Trophoblast cell (in vitro differentiated cells and primary cell): ENCODE measurements around the gene CDC37L1.

ENCODE experiments used
- DNase-seq, 2 donors: peaks; one replicate each; pipeline ENCODE4 v3.0.0-alpha.2; 2016
- H2AFZ ChIP-seq: 2 replicates; pipeline ENCODE4 v1.6.1; 2013; ENCODE audit warnings: low read length, moderate library complexity, mild to moderate bottlenecking; ENCODE audit not compliant: insufficient read depth, poor library complexity
- H2AK5ac ChIP-seq: 2 replicates; pipeline ENCODE4 v1.6.1; 2013; ENCODE audit warnings: mild to moderate bottlenecking, low read length
- H2BK120ac ChIP-seq: 2 replicates; pipeline ENCODE4 v1.6.1; 2013; ENCODE audit warnings: low read length, mild to moderate bottlenecking, moderate library complexity; ENCODE audit not compliant: insufficient read depth, poor library complexity
- H2BK12ac ChIP-seq: 2 replicates; pipeline ENCODE4 v1.6.1; 2013; ENCODE audit warnings: mild to moderate bottlenecking, low read length, moderate library complexity
- H2BK5ac ChIP-seq: 2 replicates; pipeline ENCODE4 v1.6.1; 2013; ENCODE audit warnings: low read length, low read depth, moderate library complexity, mild to moderate bottlenecking; ENCODE audit not compliant: poor library complexity
- H3K14ac ChIP-seq: 2 replicates; pipeline ENCODE4 v1.6.1; 2013; ENCODE audit warnings: mild to moderate bottlenecking, low read length
- H3K18ac ChIP-seq: 2 replicates; pipeline ENCODE4 v1.6.1; 2013; ENCODE audit warnings: mild to moderate bottlenecking, low read length
- H3K23ac ChIP-seq: 2 replicates; pipeline ENCODE4 v1.6.1; 2013; ENCODE audit warnings: low read length
- H3K27ac ChIP-seq: 2 replicates; pipeline ENCODE4 v1.5.1; 2013; ENCODE audit warnings: low read depth, mild to moderate bottlenecking, inconsistent platforms, low read length, moderate library complexity
- H3K27me3 ChIP-seq: 2 replicates; pipeline ENCODE4 v1.6.1; 2013; ENCODE audit warnings: inconsistent platforms, mild to moderate bottlenecking, low read length, moderate library complexity; ENCODE audit not compliant: insufficient read depth
- H3K36me3 ChIP-seq, 2 experiments: 1 replicate in 1 of 2; 2 replicates in 1 of 2; pipeline ENCODE4 v1.6.1; 2013; ENCODE audit warnings: low read length in 2 of 2, mild to moderate bottlenecking in 2 of 2, moderate library complexity in 1 of 2; ENCODE audit not compliant: insufficient read depth in 2 of 2, control insufficient read depth in 1 of 2
- H3K4ac ChIP-seq: 2 replicates; pipeline ENCODE4 v1.6.1; 2013; ENCODE audit warnings: low read depth, mild to moderate bottlenecking, low read length, moderate library complexity
- H3K4me1 ChIP-seq, 2 experiments: 1 replicate in 1 of 2; 2 replicates in 1 of 2; pipeline ENCODE4 v1.6.1; 2013; ENCODE audit warnings: low read length in 2 of 2, mild to moderate bottlenecking in 2 of 2, moderate library complexity in 1 of 2; ENCODE audit not compliant: insufficient read depth in 2 of 2, control insufficient read depth in 1 of 2
- H3K4me2 ChIP-seq: 2 replicates; pipeline ENCODE4 v1.6.1; 2013; ENCODE audit warnings: inconsistent platforms, mild to moderate bottlenecking, low read length, moderate library complexity
- H3K4me3 ChIP-seq: 2 replicates; pipeline ENCODE4 v1.5.1; 2013; ENCODE audit warnings: mild to moderate bottlenecking, low read depth, low read length, inconsistent platforms
- H3K79me1 ChIP-seq: one replicate; pipeline ENCODE4 v1.6.1; 2013; ENCODE audit warnings: low read length
- H3K79me2 ChIP-seq: 2 replicates; pipeline ENCODE4 v1.6.1; 2013; ENCODE audit warnings: low read length, mild to moderate bottlenecking; ENCODE audit not compliant: control insufficient read depth, insufficient read depth, poor library complexity
- H3K9ac ChIP-seq: 2 replicates; pipeline ENCODE4 v1.6.1; 2013; ENCODE audit warnings: mild to moderate bottlenecking, low read length
- H3K9me3 ChIP-seq: 2 replicates; pipeline ENCODE4 v1.6.1; 2013; ENCODE audit warnings: low read depth, mild to moderate bottlenecking, control low read depth, inconsistent platforms, low read length; ENCODE audit not compliant: insufficient read depth
- H4K12ac ChIP-seq: 2 replicates; pipeline ENCODE4 v1.6.1; 2013; ENCODE audit warnings: low read depth, mild to moderate bottlenecking, low read length, moderate library complexity
- H4K8ac ChIP-seq: 2 replicates; pipeline ENCODE4 v1.6.1; 2013; ENCODE audit warnings: low read depth, mild to moderate bottlenecking, low read length, moderate library complexity
- H4K91ac ChIP-seq: one replicate; pipeline ENCODE4 v1.6.1; 2013; ENCODE audit warnings: low read depth, mild to moderate bottlenecking, low read length, moderate library complexity
- WGBS: extraction: QIAGEN DNeasy Blood & Tissue Kit; methylation state at CpG from one replicate; pipeline ENCODE4 v1.1.7; 2013; ENCODE audit warnings: missing lambda C conversion rate; ENCODE audit not compliant: insufficient read length, insufficient coverage; ENCODE audit errors: extremely low coverage; 5-methylcytosine and 5-hydroxymethylcytosine counted together

The CDC37L1 gene

DNA sequence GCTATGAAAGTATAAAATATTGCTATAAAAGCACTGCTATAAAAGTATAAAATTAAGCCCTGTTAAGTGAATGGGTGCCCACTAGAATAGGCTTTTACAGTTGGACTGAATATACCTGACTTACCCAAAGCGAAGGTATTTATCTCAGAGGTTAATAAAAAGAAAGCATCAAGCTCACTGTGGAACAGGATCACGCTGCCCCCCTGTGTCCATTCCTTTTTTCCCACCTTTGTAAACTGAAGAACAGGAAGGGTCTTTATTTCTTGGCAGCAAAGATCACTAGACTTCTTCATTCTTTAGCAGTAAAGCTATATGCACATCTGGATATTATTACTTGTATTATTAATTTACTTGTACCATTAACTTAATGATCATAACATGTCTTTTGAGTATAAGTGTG is 39.3 kb upstream of the CDC37L1 start:
- H3K79me2 ChIP-seq, result no peaks in the 10 kb centered on the region
- H3K4me3 ChIP-seq, result no peak overlapping the region
- H3K27ac ChIP-seq, result no peak overlapping the region
- H2AK5ac ChIP-seq, result no peak overlapping the region
- peaks cover 0 to 2% of the 10 kb centered on the region in 2 experiments for H3K36me3 ChIP-seq
- H2BK5ac ChIP-seq, result no peak overlapping the region
- H2BK12ac ChIP-seq, result no peak overlapping the region
- WGBS, result no CpG with 5 or more reads among the region's 2 CpGs
- peak; percentile 3 to 18 for DNase-seq
- no peak overlapping the region for H4K12ac ChIP-seq
- H3K9me3 ChIP-seq, result no peaks in the 10 kb centered on the region
- H3K23ac ChIP-seq, result no peak overlapping the region
- no peak overlapping the region for H3K4me2 ChIP-seq
- H4K91ac ChIP-seq, result no peak overlapping the region
- no peaks in the 10 kb centered on the region for H3K4me1 ChIP-seq
- H2BK120ac ChIP-seq, result no peak overlapping the region
- H3K4ac ChIP-seq, result no peak overlapping the region
- H3K14ac ChIP-seq, result no peak overlapping the region
- H3K18ac ChIP-seq, result no peak overlapping the region
- no peaks in the 10 kb centered on the region for H3K27me3 ChIP-seq
- H3K9ac ChIP-seq, result no peak overlapping the region
- H2AFZ ChIP-seq, result no peak overlapping the region
- H3K79me1 ChIP-seq, result no peaks in the 10 kb centered on the region
- no peak overlapping the region for H4K8ac ChIP-seq

GRCh38 chr9:4642351-4642750 is 37.0 kb upstream of the CDC37L1 start:
- Histone ChIP-seq H3K18ac (no peak overlapping the region), H4K12ac (no peak overlapping the region), H4K8ac (no peak overlapping the region), H3K14ac (no peak overlapping the region), H3K4me1 (no peaks in the 10 kb centered on the region), H2BK5ac (no peak overlapping the region), H3K23ac (no peak overlapping the region), H2BK120ac (no peak overlapping the region), H3K4ac (no peak overlapping the region), H2AK5ac (no peak overlapping the region), H2BK12ac (no peak overlapping the region), H3K79me2 (no peaks in the 10 kb centered on the region), H3K4me3 (no peak overlapping the region), H3K9me3 (no peaks in the 10 kb centered on the region), H3K27me3 (no peaks in the 10 kb centered on the region), H3K79me1 (no peaks in the 10 kb centered on the region), H3K36me3 (peaks cover 0 to 2% of the 10 kb centered on the region in 2 experiments), H3K27ac (no peak overlapping the region), H3K9ac (no peak overlapping the region), H2AFZ (no peak overlapping the region), H4K91ac (no peak overlapping the region), H3K4me2 (no peak overlapping the region)
- DNase-seq, result no peak
- WGBS, result no CpG with 5 or more reads among the region's 2 CpGs

- Histone ChIP-seq H4K12ac (no peak overlapping the region), H3K4me2 (no peak overlapping the region), H3K36me3 (no peaks in the 10 kb centered on the region), H3K14ac (no peak overlapping the region), H3K27ac (no peak overlapping the region), H3K23ac (no peak overlapping the region), H3K79me2 (no peaks in the 10 kb centered on the region), H3K4ac (no peak overlapping the region), H2BK12ac (no peak overlapping the region), H4K8ac (no peak overlapping the region), H3K4me3 (no peak overlapping the region), H3K9ac (no peak overlapping the region), H3K79me1 (no peaks in the 10 kb centered on the region), H2BK120ac (no peak overlapping the region), H2BK5ac (no peak overlapping the region), H3K27me3 (no peaks in the 10 kb centered on the region), H3K18ac (no peak overlapping the region), H3K9me3 (peaks cover 2% of the 10 kb centered on the region), H3K4me1 (no peaks in the 10 kb centered on the region), H4K91ac (no peak overlapping the region), H2AFZ (no peak overlapping the region), H2AK5ac (no peak overlapping the region)
- no peak for DNase-seq
- no CpG with 5 or more reads among the region's 9 CpGs for WGBS
Measured at GRCh38 chr9:4654084-4654483, 25.3 kb upstream of the CDC37L1 start.

- Histone ChIP-seq H3K36me3 (no peaks in the 10 kb centered on the region), H4K8ac (no peak overlapping the region), H3K27ac (no peak overlapping the region), H3K9ac (no peak overlapping the region), H3K9me3 (peaks cover 2% of the 10 kb centered on the region), H4K91ac (no peak overlapping the region), H4K12ac (no peak overlapping the region), H3K4me2 (no peak overlapping the region), H2BK120ac (no peak overlapping the region), H3K4me3 (no peak overlapping the region), H3K23ac (no peak overlapping the region), H3K79me2 (no peaks in the 10 kb centered on the region), H2AFZ (peak overlapping the region; percentile 63), H3K4ac (no peak overlapping the region), H3K4me1 (no peaks in the 10 kb centered on the region), H2BK5ac (no peak overlapping the region), H2AK5ac (no peak overlapping the region), H2BK12ac (no peak overlapping the region), H3K18ac (no peak overlapping the region), H3K14ac (no peak overlapping the region), H3K27me3 (no peaks in the 10 kb centered on the region), H3K79me1 (no peaks in the 10 kb centered on the region)
- no peak for DNase-seq
- WGBS, result no CpG with 5 or more reads among the region's 10 CpGs
Measured at GRCh38 chr9:4654538-4654937, 24.8 kb upstream of the CDC37L1 start.
